ENCODE measurements around the gene PRR14L. TPM values are rescaled to one million over a fixed set of nuclear protein-coding genes. Genes with fewer than 3 reads are reported as not detected.

The PRR14L gene
- total and polyA plus RNA-seq, 2 of the 13 experiments (the other 11 are each of a cell fraction or from before 2014, with no cell fraction given), result 6.6 to 16.5 TPM

- TF ChIP-seq THRA (CRISPR knock-in tag; IDR thresholded peaks at IDR 0.05; ENCODE audit: borderline replicate concordance), result peak; percentile 44; the same call in 1 of the 2 replicates
- peak; percentile 77 for TF ChIP-seq RARA (CRISPR knock-in tag; IDR thresholded peaks at IDR 0.05)
- no peak for TF ChIP-seq ZBED4 (CRISPR knock-in tag; IDR thresholded peaks at IDR 0.05; ENCODE audit: borderline replicate concordance)
- TF ChIP-seq NR2F1 (CRISPR knock-in tag; IDR thresholded peaks at IDR 0.05), result 0 out of 4 replicates have a peak, but pooled peaks of 1 of the 2 experiments have one; percentile 21
- no peak for TF ChIP-seq SRF (IDR thresholded peaks at IDR 0.05; ENCODE audit: low read depth, low read length)
- TF ChIP-seq FOXA1 (IDR thresholded peaks at IDR 0.05), result no peak
- TF ChIP-seq FOXA1 (CRISPR knock-in tag; IDR thresholded peaks at IDR 0.05), result 0 out of 2 replicates have a peak, but pooled peaks have one; percentile 30
- no peak for TF ChIP-seq BRD4 (CRISPR knock-in tag; IDR thresholded peaks at IDR 0.05)
- no peak for TF ChIP-seq ZNF761 (CRISPR knock-in tag; conservative IDR thresholded peaks at IDR 0.05)
- peak; percentile 49 for TF ChIP-seq FOXA3 (CRISPR knock-in tag; IDR thresholded peaks at IDR 0.05)
- TF ChIP-seq IRF1 (CRISPR knock-in tag; IDR thresholded peaks at IDR 0.05; ENCODE audit: low read depth), result no peak
- TF ChIP-seq CREM (IDR thresholded peaks at IDR 0.05), result 0 out of 2 replicates have a peak, but pooled peaks have one; percentile 24
- TF ChIP-seq CREM (CRISPR knock-in tag; IDR thresholded peaks at IDR 0.05), result no peak
- peak; percentile 44; the same call in 1 of the 2 replicates for TF ChIP-seq ARID5B (CRISPR knock-in tag; IDR thresholded peaks at IDR 0.05)
- peak; percentile 77; the same call in 1 of the 2 replicates for TF ChIP-seq ONECUT2 (CRISPR knock-in tag; IDR thresholded peaks at IDR 0.05)
- peak; percentile 49; the same call in 1 of the 2 replicates for TF ChIP-seq FOXP4 (CRISPR knock-in tag; IDR thresholded peaks at IDR 0.05)
- TF ChIP-seq RXRB (CRISPR knock-in tag; IDR thresholded peaks at IDR 0.05; ENCODE audit: borderline replicate concordance), result peak; percentile 48; the same call in 1 of the 2 replicates
These were observed 17.7 kb downstream of the PRR14L start (continued) for GRCh38 chr22:31732089-31732829.

Data from HepG2 (cell line).